ENCODE measurements around the gene CPNE5. TPM values are rescaled to one million over a fixed set of nuclear protein-coding genes. Genes with fewer than 3 reads are reported as not detected.
A peak's percentile ranks its signal among the peaks of the same experiment; 100 is the strongest.

The CPNE5 gene
- total and polyA plus RNA-seq, 9 of the 15 experiments (the other 6 are each of a cell fraction or from before 2014, with no cell fraction given), result 0.14 to 1.0 (median 0.46) TPM; not detected in 2

DNA sequence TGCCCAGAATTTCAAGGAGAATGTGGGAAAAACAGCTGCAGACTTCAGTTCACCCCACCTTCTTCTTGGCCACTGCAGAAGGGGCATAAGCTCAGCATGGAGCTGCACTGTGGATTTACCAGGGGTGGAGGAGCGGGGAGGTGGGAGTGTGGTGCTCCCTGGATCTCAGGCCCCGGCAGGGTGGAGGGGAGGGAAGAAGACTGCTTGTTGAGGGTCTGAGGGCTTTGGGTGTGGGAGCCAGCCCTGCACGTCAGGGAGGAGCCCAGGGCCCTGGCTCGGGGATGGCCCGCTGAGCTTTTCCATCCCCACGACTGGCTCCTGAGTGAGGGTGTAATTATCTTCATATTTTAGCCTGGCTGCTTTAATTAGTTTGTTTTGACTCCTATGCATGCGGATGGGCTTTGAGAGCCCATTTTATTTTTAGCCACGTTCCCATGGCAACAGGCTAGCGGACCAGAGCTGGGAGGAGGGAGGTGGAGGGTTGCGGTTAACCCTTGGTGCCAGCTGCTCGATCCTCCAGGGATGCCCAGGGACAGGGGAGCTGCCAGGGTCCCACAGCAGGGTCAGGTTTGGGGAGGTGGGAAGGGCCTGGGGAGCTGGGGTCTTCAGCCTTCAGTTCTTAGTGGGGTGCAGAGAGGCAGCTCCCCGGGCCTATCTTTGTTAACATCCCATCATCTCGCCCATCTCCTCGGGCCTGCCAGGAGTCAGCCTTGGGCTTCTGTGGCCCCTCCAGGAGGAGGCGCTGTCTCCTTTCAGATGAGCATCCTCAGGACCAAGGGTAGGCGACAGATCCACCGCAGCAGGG lies 73.4 kb downstream of the CPNE5 start (continued):
- TF ChIP-seq, protein P1, sequence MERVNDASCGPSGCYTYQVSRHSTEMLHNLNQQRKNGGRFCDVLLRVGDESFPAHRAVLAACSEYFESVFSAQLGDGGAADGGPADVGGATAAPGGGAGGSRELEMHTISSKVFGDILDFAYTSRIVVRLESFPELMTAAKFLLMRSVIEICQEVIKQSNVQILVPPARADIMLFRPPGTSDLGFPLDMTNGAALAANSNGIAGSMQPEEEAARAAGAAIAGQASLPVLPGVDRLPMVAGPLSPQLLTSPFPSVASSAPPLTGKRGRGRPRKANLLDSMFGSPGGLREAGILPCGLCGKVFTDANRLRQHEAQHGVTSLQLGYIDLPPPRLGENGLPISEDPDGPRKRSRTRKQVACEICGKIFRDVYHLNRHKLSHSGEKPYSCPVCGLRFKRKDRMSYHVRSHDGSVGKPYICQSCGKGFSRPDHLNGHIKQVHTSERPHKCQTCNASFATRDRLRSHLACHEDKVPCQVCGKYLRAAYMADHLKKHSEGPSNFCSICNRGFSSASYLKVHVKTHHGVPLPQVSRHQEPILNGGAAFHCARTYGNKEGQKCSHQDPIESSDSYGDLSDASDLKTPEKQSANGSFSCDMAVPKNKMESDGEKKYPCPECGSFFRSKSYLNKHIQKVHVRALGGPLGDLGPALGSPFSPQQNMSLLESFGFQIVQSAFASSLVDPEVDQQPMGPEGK (CRISPR knock-in tag; IDR thresholded peaks at IDR 0.05; ENCODE audit: borderline replicate concordance), result no peak
- no peak for TF ChIP-seq ZNF121 (CRISPR knock-in tag; conservative IDR thresholded peaks at IDR 0.05)
- no peak for TF ChIP-seq IRF2 (CRISPR knock-in tag; IDR thresholded peaks at IDR 0.05)
- no peak for TF ChIP-seq PYGO2 (tag; IDR thresholded peaks at IDR 0.05)
- TF ChIP-seq, protein P2, sequence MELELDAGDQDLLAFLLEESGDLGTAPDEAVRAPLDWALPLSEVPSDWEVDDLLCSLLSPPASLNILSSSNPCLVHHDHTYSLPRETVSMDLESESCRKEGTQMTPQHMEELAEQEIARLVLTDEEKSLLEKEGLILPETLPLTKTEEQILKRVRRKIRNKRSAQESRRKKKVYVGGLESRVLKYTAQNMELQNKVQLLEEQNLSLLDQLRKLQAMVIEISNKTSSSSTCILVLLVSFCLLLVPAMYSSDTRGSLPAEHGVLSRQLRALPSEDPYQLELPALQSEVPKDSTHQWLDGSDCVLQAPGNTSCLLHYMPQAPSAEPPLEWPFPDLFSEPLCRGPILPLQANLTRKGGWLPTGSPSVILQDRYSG (tag; conservative IDR thresholded peaks at IDR 0.05; ENCODE audit: low read depth), result no peak
- TF ChIP-seq TEAD4 (IDR thresholded peaks at IDR 0.05; ENCODE audit: low read length), result 0 out of 2 replicates have a peak, but pooled peaks have one; percentile 16
- TF ChIP-seq TEAD4 (CRISPR knock-in tag; IDR thresholded peaks at IDR 0.05; ENCODE audit: borderline replicate concordance), result no peak
- peak; percentile 99 for TF ChIP-seq STAG1 (CRISPR knock-in tag; IDR thresholded peaks at IDR 0.05; ENCODE audit: borderline replicate concordance)
- no peak for TF ChIP-seq ZNF764 (CRISPR knock-in tag; IDR thresholded peaks at IDR 0.05; ENCODE audit: low read depth)
- TF ChIP-seq ZKSCAN3 (CRISPR knock-in tag; IDR thresholded peaks at IDR 0.05), result no peak
- TF ChIP-seq ATF1 (CRISPR knock-in tag; IDR thresholded peaks at IDR 0.05), result no peak
- no peak for TF ChIP-seq ATF1 (tag; IDR thresholded peaks at IDR 0.05)
- 0 out of 2 replicates have a peak, but pooled peaks have one; percentile 11 for TF ChIP-seq KLF16 (IDR thresholded peaks at IDR 0.05)
- TF ChIP-seq, protein P3, sequence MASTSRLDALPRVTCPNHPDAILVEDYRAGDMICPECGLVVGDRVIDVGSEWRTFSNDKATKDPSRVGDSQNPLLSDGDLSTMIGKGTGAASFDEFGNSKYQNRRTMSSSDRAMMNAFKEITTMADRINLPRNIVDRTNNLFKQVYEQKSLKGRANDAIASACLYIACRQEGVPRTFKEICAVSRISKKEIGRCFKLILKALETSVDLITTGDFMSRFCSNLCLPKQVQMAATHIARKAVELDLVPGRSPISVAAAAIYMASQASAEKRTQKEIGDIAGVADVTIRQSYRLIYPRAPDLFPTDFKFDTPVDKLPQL (IDR thresholded peaks at IDR 0.05; ENCODE audit: extremely low read depth, insufficient read length), result no peak
- TF ChIP-seq TRIM24 (IDR thresholded peaks at IDR 0.05), result no peak
- TF ChIP-seq RBM17 (IDR thresholded peaks at IDR 0.05; ENCODE audit: borderline replicate concordance, low read depth, low read length), result no peak
- peak; percentile 93 for TF ChIP-seq ARID2 (IDR thresholded peaks at IDR 0.05)
- no peak for TF ChIP-seq NFRKB (IDR thresholded peaks at IDR 0.05; ENCODE audit: low read depth)
- TF ChIP-seq ZNF143 (CRISPR knock-in tag; IDR thresholded peaks at IDR 0.05), result no peak
- TF ChIP-seq CC2D1A (IDR thresholded peaks at IDR 0.05), result peak; percentile 87; the same call in 1 of the 2 replicates
- no peak for TF ChIP-seq ZNF699 (CRISPR knock-in tag; IDR thresholded peaks at IDR 0.05; ENCODE audit: insufficient replicate concordance)
- no peak for TF ChIP-seq RFX7 (CRISPR knock-in tag; IDR thresholded peaks at IDR 0.05)
- TF ChIP-seq, protein P4, sequence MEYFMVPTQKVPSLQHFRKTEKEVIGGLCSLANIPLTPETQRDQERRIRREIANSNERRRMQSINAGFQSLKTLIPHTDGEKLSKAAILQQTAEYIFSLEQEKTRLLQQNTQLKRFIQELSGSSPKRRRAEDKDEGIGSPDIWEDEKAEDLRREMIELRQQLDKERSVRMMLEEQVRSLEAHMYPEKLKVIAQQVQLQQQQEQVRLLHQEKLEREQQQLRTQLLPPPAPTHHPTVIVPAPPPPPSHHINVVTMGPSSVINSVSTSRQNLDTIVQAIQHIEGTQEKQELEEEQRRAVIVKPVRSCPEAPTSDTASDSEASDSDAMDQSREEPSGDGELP (CRISPR knock-in tag; IDR thresholded peaks at IDR 0.05; ENCODE audit: borderline replicate concordance), result peak; percentile 57; the same call in 1 of the 2 replicates
- no peak for TF ChIP-seq NELFE (IDR thresholded peaks at IDR 0.05; ENCODE audit: insufficient read depth, insufficient read length)
- TF ChIP-seq STAT5B (CRISPR knock-in tag; IDR thresholded peaks at IDR 0.05), result no peak
- TF ChIP-seq FOXP1 (CRISPR knock-in tag; IDR thresholded peaks at IDR 0.05), result peak; percentile 58; the same call in 1 of the 2 replicates
- TF ChIP-seq ZNF324 (CRISPR knock-in tag; IDR thresholded peaks at IDR 0.05), result no peak
